Neural cell (in vitro differentiated cells): ENCODE measurements around the gene MT1M.

Experiments
- CTCF ChIP-seq: fragments of 450-650 bp; IDR thresholded peaks from 2 replicates; pipeline ENCODE4 v1.5.1; 2014; ENCODE audit warnings: antibody characterized with exemption, mild to moderate bottlenecking, moderate library complexity; ENCODE audit not compliant: poor library complexity, severe bottlenecking
- EZH2 ChIP-seq: fragments of 200-600, 300-800 bp; shearing (Covaris generic), sonication (generic); IDR thresholded peaks from 2 replicates; pipeline ENCODE4 v1.6.1; 2014; ENCODE audit warnings: antibody characterized with exemption, low read length, borderline replicate concordance, mild to moderate bottlenecking; ENCODE audit not compliant: insufficient read depth, poor library complexity, severe bottlenecking
- MXI1 ChIP-seq: fragments of 450-650 bp; conservative IDR thresholded peaks from 2 replicates; pipeline ENCODE4 v1.6.1; 2014; ENCODE audit warnings: antibody characterized with exemption, mild to moderate bottlenecking; ENCODE audit not compliant: poor library complexity, severe bottlenecking
- POLR2AphosphoS5 ChIP-seq: IDR thresholded peaks from 2 replicates; pipeline ENCODE4 v1.6.1; 2012
- REST ChIP-seq: IDR thresholded peaks from 2 replicates; pipeline ENCODE4 v1.6.1; 2012; ENCODE audit warnings: borderline replicate concordance

- no peak for TF ChIP-seq CTCF
- TF ChIP-seq POLR2AphosphoS5 = no peak
- no peak for TF ChIP-seq REST
- no peak for TF ChIP-seq EZH2
- no peak for TF ChIP-seq MXI1
Observed at GRCh38 chr16:56594292-56594619, 38.2 kb upstream of the MT1M start.
